Measurements from ENCODE around the gene ENPP3.

Gene ENPP3

DNA sequence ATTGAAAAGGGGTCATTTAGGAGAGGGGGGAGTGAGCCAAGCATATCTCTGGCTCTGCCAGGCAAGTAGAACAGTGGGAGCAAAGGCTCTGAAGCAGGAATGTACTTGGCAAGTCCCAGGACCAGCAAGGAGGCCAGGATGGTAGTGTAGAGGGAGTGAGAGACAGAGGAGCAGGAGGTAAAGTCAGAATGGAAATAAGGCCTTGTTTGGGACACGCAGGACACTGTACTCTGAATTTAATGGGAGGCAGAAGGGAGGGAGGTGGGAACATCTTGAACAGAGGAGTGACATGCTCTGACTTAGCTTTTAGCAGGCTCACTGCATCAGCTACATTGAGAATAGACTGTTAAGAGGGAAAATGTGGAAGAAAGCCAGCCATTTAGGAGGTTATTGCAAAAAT is 133.7 kb downstream of the ENPP3 start:
- no peak for DNase-seq

DNA sequence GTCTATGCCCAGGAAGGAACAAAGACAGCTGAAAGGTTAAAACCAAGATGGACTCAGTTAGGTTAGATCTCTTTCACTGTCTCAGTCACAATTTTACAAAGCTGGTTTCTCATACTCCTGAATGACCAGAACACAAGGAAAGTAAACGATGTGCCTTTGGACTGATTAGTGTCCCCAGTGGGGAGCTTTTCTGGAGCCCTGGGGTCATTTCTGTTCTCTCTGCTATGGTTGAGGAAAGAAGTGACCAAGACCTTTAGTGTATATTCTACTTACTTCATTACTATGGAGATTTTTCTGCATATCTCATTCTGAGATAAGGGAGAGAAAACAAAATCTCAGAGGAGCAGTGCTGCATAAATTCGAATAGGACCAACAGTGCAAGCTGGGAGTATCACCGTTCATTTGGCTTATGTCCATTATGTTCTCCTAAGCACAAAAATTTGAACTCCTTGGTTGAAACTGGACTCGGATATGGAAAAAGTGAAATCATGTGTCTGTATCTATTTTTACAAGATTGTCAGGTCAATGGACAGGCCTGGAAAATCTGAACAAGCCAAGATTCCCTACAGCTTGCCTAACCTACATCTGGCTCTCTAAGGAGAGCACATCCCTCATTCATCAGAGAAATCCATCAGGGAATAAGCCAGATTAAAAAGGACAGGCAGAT is 136.3 kb downstream of the ENPP3 start:
- DNase-seq = no peak

DNA sequence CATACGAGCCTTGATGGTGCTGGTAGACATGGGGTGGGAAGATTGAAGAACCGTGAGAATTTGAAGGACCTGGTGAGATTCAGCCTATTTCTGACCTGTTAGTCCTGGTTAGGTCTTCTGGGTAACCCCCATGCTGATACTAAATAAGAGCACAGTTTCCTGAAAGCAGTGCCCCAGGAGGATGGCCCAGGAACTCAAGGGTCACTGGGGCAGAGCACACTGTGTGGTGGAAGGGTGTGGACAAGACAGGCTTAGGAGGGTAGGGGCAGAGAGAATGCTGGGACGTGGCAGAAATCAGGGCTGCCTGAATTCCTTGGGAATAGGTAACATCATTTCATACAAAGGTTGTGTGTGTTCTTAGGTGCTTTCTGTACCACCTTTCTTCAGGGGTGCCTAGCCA is 138.8 kb downstream of the ENPP3 start:
- DNase-seq = no peak

DNA sequence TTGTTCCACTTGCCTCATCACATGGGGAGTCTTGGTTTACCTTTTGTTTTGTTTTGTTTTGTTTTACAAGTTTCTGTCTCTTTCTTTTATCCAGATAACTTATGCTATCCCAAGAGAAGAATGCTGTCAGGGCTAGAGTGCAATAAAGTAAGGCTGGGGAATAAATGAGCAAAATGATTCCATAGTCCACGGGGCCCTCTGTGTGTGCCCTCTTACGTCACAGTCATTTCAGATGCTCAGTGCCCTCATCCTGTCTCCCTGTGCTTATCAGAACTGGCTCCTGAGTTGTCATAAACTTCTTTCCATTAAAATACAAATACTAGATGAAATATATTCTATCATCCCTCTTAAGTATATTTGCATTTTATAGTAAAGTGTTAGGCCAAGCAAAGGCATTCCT is 139.9 kb downstream of the ENPP3 start:
- DNase-seq = no peak

DNA sequence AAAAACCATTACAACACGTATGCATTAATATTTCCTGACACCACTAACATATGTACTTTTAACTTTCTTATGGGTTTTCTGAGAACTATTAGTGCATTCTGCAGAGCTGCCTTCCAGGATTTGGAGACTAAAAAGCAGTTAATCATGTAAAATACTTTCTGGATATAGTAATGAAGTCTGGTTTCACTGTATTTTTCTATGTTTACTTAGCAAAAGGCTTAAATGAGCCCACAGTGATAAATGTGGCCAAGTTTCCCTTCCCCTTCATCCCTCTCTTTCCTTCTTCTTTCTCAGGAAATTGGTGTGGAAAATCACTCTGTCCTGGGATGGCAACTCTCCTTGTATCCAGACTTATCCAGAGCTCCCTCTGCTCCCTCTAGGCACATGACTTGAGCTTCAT is 141.1 kb downstream of the ENPP3 start:
- DNase-seq = no peak

DNA sequence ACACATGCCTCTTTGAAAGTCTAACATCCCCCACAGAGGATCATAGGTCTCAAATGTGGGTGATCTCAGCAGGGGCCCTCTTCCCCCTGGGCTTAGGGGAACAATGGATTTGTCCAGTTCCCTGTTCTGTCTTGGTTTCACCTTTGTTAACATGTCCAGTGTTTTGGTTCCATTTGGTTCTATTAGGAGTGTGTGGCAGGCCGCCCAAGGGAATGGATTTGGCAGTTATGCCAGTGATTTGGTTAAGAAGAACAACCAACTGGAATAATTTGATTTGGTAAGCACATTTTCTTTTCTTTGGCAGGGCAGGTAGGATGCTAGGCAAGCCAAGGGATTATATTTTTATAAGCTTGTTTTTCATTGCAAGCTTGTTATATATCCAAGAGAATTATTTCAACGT is 142.2 kb downstream of the ENPP3 start:
- no peak for DNase-seq

DNA sequence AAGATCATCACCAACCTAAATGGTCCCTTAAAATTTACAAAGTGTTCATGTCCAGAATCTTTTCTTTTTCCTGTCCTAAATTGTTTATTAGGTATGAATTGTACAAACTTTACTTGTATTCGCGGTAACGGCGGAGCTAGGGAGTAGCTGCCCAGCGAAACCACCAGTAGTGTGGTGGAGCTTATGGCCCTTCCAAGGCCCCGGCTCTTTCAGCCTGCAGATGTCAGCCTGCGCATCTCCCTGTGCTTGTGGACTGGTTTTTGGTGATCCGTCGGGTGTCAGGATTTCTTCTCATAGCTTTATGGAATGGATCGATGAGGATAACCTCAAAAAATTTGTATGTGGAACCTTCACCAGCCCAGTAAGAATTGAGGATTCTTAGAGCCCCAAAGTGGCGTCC is 143.5 kb downstream of the ENPP3 start:
- no peak for DNase-seq

DNA sequence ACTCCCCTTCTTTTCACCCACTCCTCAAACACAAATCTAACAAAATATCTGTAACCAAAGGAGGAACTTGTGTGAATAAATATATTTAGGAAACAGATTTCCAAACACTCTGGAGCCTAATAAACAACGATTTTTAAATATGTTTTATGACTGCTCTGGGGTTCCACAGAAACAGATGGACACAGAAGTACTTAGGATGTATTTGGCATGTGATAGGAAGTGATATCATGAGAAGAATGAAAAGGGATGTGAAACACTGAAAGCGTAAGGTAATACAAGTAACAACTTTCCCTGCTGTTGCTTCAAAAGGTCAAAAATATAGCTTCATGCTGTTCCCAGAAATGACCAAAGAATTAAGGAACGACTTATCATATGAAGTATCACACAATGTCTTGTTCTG is 144.6 kb downstream of the ENPP3 start:
- no peak for DNase-seq

DNA sequence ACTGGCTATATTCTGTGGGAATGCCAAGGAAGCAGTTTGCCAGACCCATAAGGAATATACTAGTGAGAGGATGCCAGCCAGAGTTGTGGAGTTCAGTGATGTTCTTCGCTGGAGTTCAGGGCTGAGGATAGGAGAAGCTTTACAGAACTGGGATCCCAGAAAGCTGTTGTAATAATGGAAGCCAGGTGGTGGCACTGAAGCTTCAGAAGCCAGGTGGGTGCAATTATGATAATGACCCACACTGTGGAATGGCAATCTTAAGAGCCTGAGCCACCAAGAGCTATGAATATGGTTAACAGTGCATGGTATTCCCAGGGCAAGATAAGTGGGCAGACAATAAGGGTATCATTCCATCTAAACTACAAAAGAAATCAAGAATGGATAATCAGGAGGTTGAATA is 145.7 kb downstream of the ENPP3 start:
- no peak for DNase-seq

DNA sequence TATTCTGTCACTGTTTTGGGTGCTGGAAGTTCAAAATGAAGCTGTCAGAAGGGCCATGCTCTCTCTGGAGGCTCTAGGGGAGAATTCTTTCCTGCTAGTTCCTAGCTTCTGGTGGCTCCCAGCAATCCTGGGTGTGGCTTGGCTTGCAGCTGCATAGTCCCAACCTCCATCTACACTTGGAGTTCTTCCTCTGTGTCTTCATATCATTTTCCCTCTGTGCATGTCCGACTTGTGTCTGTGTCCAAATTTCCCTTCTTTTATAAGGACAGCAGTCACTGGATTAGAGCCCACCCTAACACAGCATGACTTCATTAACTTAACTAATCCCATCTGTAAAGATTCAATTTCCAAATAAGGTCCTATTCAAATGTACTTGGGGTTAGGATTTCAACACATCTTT is 147.5 kb downstream of the ENPP3 start:
- no peak for DNase-seq

DNA sequence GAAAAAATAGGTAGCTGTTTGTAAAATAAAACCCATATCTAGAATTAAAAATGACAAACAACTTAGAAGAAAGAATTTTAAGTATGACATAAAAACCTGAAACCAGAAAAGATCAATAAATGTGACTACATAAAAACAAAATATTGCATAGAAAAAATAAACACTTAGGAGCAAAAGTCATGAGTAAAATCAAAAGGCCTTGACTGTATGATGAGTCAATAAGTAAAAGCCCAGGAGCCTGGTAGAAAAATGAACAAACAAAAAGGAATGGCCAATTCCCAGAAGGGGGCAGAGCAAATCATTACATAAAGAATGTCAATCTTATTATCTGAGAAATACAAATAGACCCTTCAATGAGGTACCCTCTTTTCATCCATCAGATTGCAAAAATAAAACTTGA is 150.0 kb downstream of the ENPP3 start:
- DNase-seq = no peak

DNA sequence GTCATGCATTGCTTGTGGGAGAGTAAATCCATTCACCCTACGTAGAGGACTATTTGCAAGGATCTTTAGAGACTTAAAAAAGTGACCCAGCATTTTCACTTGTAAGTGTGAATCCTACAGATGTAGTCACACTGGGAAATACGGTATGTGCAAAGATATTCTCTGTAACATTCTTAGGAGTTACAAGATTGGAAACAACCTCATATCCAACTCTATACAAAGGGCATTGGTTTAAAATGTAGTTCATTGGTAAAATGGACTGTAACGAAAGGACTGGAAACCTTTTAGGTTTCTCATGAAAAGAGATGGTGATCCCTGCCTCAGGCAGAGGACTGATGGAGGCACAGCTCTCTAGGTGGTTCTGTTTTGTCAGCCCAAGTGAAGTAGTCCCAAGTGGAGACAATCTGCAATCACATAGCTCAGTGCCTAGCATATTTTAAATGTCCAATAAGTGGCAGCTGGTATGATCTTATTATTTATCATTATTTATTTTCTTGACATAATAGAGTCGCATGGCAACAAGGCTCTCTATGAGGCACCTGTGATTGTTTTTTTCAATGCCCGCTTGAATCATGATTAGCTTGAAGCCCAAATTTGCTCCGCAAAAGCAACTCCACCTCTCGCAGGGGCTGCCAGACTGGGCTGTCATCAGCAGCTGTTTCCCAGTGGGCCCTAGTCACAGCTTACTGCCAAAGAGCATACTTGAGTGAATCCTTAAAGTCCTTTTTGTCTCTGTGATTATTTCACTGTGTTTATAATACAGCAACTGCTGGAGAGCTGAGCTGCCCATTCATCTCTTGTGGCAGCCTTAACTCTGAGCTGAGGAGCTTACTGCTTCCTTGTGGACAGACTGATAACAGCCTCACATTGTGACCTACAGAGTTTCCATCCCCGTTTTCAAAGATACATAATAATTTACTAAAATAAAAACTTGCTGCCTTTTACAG is 150.9 kb downstream of the ENPP3 start:
- no peak for DNase-seq

DNA sequence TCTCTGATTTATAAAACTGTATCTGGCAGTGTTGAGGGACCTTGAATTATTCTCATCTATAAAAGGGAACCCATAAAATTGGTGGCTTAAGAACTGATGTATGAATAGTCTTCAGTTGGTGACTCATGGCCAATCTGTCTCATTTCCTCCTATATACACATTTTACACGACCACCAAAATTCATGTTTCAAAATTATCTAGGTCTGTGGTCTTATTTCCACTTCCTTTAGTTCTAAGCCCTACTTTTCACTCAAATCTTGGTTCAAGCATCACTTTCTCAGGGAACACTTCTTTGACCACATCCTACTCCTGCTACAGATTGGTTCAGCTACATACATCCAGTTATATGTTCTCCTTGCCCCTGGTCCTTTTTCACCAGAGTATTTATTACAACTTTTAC is 152.1 kb downstream of the ENPP3 start:
- no peak for DNase-seq

DNA sequence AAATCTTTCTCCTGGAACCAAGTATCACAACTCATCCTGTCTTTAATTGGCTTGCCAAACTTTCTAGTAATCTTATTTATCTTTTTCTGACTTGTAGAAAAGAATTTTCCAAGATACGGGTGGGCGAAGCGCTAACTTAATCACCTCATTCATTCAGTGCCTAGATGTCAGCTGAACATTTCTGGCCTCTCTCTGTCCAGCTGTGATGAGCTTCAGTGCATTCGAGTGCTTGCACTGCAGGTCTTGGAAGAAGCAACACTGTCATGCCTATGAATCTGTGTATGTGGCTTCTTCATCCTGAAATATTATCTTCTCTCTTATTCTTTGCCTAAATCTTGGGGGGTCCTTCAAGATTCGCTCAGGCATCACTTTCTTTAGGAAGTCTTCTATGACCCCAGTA is 154.4 kb downstream of the ENPP3 start:
- no peak for DNase-seq

DNA sequence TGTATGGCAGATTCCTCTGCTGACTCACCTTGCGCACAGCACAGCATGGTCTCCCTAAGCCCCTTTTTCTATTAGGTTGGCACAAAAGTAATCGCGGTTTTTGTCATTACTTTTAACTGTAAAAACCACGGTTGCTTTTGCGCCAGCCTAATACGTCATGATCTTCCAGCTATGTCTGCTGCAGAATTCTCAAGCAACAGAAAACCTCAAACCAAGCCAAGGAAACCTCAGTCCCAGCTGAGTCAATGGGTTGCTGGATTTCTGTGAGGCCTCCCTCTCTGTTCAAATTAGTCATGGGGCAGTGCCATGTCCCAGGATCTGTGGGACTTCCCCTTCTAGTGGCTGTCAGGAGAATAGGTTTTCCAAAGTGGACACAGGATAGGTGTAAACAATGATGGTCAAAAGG is 155.0 kb downstream of the ENPP3 start:
- DNase-seq = no peak

DNA sequence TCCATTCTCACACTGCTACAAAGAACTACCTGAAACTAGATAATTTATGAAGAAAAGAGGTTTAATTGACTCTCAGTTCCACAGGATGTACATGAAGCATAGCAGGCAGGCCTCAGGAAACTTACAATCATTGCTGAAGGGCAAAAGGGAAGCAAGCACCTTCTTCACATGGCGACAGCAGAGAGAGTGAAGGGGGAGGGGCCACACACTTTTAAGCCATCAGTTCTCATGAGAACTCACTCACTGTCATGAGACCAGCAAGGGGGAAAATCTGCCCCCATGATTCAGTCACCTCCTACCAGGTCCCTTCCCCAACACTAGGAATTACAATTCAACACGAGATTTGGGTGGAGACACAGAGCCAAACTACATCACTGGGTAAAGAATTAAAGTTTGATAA is 158.3 kb downstream of the ENPP3 start:
- DNase-seq = no peak
